Activated naive CD8-positive, alpha-beta T cell treated with anti-CD3 and anti-CD28 coated beads, Interleukin-2, amount 10 ng/mL, durations not matched to agents 7 days and 5 days (primary cell): ENCODE measurements around the gene GRIN2A. TPM values are rescaled to one million over a fixed set of nuclear protein-coding genes. Genes with fewer than 3 reads are reported as not detected.
"Not testable (repeated sequence)": the region's sequence is repeated elsewhere in the genome, so short reads cannot be mapped to it uniquely, and the experiment has no call there.

Experiments used
- ATAC-seq: fragments of 150-1000 bp; cut with Tn5 transposase; one replicate; pipeline ENCODE4 v1.10.0; 2021; ENCODE audit warnings: low read depth, moderate library complexity
- POLR2A ChIA-PET: fragments of 350-600 bp; sonication (Branson Sonifier 250); formaldehyde crosslinking; loops from one replicate; lab custom pipeline; 2021; ENCODE audit warnings: antibody characterized with exemption; lab: Charles Lee
- DNase-seq: peaks from one replicate; pipeline ENCODE4 v3.0.0; 2021
- H3K27ac Mint-ChIP-seq: one replicate; pipeline ENCODE4 v1.8.0; 2022; ENCODE audit warnings: mild to moderate bottlenecking, mixed read lengths
- H3K27me3 Mint-ChIP-seq: one replicate; pipeline ENCODE4 v1.8.0; 2022; ENCODE audit warnings: mild to moderate bottlenecking, moderate library complexity, mixed read lengths
- H3K36me3 Mint-ChIP-seq: one replicate; pipeline ENCODE4 v1.8.0; 2021; ENCODE audit warnings: mild to moderate bottlenecking, mixed read lengths
- H3K4me1 Mint-ChIP-seq: one replicate; pipeline ENCODE4 v1.8.0; 2021; ENCODE audit warnings: mixed read lengths
- H3K4me3 Mint-ChIP-seq: one replicate; pipeline ENCODE4 v1.8.0; 2022; ENCODE audit warnings: mild to moderate bottlenecking, moderate library complexity, mixed read lengths
- H3K9me3 Mint-ChIP-seq: one replicate; pipeline ENCODE4 v1.8.0; 2021; ENCODE audit warnings: mixed read lengths
- total RNA-seq, 2 experiments: library from RNA; stranded (reverse); gene quantifications; one replicate each; pipeline ENCODE4 v1.2.3, GENCODE V29; 2021

Gene GRIN2A
- total RNA-seq, 2 experiments from 2014 or later = not detected

GRCh38 chr16:9909072-9909825 is 273.0 kb downstream of the GRIN2A start:
- no peak overlapping the region for H3K27ac Mint-ChIP-seq
- peaks cover 4% of the 10 kb centered on the region for H3K9me3 Mint-ChIP-seq
- POLR2A ChIA-PET = no interaction called here
- ATAC-seq = no peak
- no peak for DNase-seq
- H3K4me3 Mint-ChIP-seq = no peak overlapping the region
- no peaks in the 10 kb centered on the region for H3K27me3 Mint-ChIP-seq
- no peaks in the 10 kb centered on the region for H3K36me3 Mint-ChIP-seq
- H3K4me1 Mint-ChIP-seq = no peaks in the 10 kb centered on the region

- no peaks in the 10 kb centered on the region for H3K4me1 Mint-ChIP-seq
- peaks cover 4% of the 10 kb centered on the region for H3K9me3 Mint-ChIP-seq
- POLR2A ChIA-PET = no interaction called here
- no peaks in the 10 kb centered on the region for H3K27me3 Mint-ChIP-seq
- no peak overlapping the region for H3K4me3 Mint-ChIP-seq
- no peak overlapping the region for H3K27ac Mint-ChIP-seq
- DNase-seq (no peak), ATAC-seq (no peak)
- no peaks in the 10 kb centered on the region for H3K36me3 Mint-ChIP-seq
These were observed 273.6 kb downstream of the GRIN2A start for GRCh38 chr16:9908613-9909012.

DNA sequence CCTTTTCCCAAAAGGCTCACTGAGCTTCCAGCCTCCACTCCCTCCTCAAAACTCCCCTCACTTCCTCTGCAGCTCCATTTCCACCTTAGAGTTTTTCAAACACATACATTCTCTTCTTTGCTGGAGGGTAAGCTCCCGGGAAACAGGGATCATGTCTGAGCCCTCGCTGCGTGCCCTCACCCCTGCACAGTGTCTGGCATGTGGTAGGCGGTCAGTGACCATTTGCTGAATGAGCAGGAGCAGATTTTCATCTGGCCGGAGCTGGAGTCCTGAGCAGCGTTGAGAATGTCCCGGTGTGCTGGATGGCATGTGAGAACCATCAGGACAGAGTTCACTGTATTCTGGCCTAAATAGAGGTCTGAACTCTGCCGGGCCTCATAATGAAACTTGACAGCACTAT is 274.5 kb downstream of the GRIN2A start:
- Mint-ChIP-seq H3K36me3 (no peaks in the 10 kb centered on the region), H3K27me3 (no peaks in the 10 kb centered on the region), H3K4me3 (no peak overlapping the region), H3K4me1 (no peaks in the 10 kb centered on the region), H3K27ac (no peak overlapping the region), H3K9me3 (peaks cover 4% of the 10 kb centered on the region)
- DNase-seq (no peak), ATAC-seq (no peak)
- POLR2A ChIA-PET = no interaction called here

GRCh38 chr16:9906218-9906617 is 276.0 kb downstream of the GRIN2A start:
- no peaks in the 10 kb centered on the region for H3K36me3 Mint-ChIP-seq
- no peaks in the 10 kb centered on the region for H3K9me3 Mint-ChIP-seq
- no peak overlapping the region for H3K27ac Mint-ChIP-seq
- H3K27me3 Mint-ChIP-seq = no peaks in the 10 kb centered on the region
- ATAC-seq = no peak
- H3K4me3 Mint-ChIP-seq = no peak overlapping the region
- no peaks in the 10 kb centered on the region for H3K4me1 Mint-ChIP-seq
- no peak for DNase-seq
- POLR2A ChIA-PET = no interaction called here

DNA sequence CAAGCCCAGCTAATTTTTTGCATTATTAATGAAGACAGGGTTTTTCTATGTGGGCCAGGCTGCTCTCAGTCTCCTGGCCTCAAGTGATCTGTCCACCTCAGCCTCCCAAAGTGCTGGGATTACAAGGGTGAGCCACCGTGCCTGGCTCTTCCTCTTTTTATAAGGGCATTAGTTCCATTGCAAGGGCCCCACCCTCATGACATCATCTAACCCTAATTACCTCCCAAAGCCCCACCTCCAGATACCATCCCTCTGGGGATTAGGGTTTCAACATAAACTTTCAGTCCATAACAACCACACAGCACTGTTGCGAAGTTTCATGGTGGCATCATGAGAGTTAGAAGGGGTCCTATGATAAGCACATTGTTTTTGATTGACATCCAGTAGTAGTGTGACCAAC is 277.7 kb downstream of the GRIN2A start:
- no peaks in the 10 kb centered on the region for H3K9me3 Mint-ChIP-seq
- ATAC-seq (no peak), DNase-seq (no peak)
- H3K4me3 Mint-ChIP-seq = no peak overlapping the region
- no peaks in the 10 kb centered on the region for H3K27me3 Mint-ChIP-seq
- H3K36me3 Mint-ChIP-seq = no peaks in the 10 kb centered on the region
- no peaks in the 10 kb centered on the region for H3K4me1 Mint-ChIP-seq
- POLR2A ChIA-PET = no interaction called here
- no peak overlapping the region for H3K27ac Mint-ChIP-seq

DNA sequence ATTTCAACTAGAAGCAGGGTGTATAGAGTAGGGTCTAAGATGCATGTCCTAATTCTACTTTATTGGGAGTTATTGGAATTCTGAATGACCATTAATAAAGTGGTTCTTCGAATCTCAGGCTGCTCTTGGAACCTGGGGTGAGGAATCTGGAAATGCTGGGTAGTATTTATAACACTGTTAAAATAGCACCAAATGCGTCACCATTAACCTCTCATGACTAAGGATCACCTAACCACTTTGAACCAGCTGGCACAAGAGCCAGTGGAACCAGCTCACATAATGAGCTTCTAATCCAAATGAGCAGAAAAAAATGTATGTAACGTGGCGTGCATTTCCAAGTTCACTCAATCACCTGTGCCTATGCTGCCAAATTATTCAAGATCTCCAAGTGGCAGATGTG is 281.7 kb downstream of the GRIN2A start:
- H3K36me3 Mint-ChIP-seq = no peaks in the 10 kb centered on the region
- H3K9me3 Mint-ChIP-seq = no peaks in the 10 kb centered on the region
- H3K27me3 Mint-ChIP-seq = no peaks in the 10 kb centered on the region
- no peaks in the 10 kb centered on the region for H3K4me1 Mint-ChIP-seq
- DNase-seq (no peak), ATAC-seq (no peak)
- H3K27ac Mint-ChIP-seq = no peak overlapping the region
- H3K4me3 Mint-ChIP-seq = no peak overlapping the region
- POLR2A ChIA-PET = no interaction called here

GRCh38 chr16:9898555-9898954 is 283.7 kb downstream of the GRIN2A start:
- Mint-ChIP-seq H3K27ac (no peak overlapping the region), H3K4me1 (no peaks in the 10 kb centered on the region), H3K9me3 (no peaks in the 10 kb centered on the region), H3K4me3 (no peak overlapping the region), H3K36me3 (no peaks in the 10 kb centered on the region), H3K27me3 (no peaks in the 10 kb centered on the region)
- ATAC-seq (no peak), DNase-seq (no peak)
- POLR2A ChIA-PET = no interaction called here

GRCh38 chr16:9898124-9898523 is 284.1 kb downstream of the GRIN2A start:
- H3K27ac Mint-ChIP-seq = no peak overlapping the region
- no peaks in the 10 kb centered on the region for H3K4me1 Mint-ChIP-seq
- no peaks in the 10 kb centered on the region for H3K36me3 Mint-ChIP-seq
- no peak for DNase-seq
- H3K27me3 Mint-ChIP-seq = no peaks in the 10 kb centered on the region
- H3K4me3 Mint-ChIP-seq = no peak overlapping the region
- no peaks in the 10 kb centered on the region for H3K9me3 Mint-ChIP-seq
- POLR2A ChIA-PET = no interaction called here
- ATAC-seq = no peak

- no peak overlapping the region for H3K4me3 Mint-ChIP-seq
- no peaks in the 10 kb centered on the region for H3K9me3 Mint-ChIP-seq
- no peaks in the 10 kb centered on the region for H3K27me3 Mint-ChIP-seq
- POLR2A ChIA-PET = no interaction called here
- H3K4me1 Mint-ChIP-seq = no peaks in the 10 kb centered on the region
- no peaks in the 10 kb centered on the region for H3K36me3 Mint-ChIP-seq
- no peak overlapping the region for H3K27ac Mint-ChIP-seq
- ATAC-seq (no peak), DNase-seq (no peak)
These were observed 286.4 kb downstream of the GRIN2A start for GRCh38 chr16:9895817-9896216.

DNA sequence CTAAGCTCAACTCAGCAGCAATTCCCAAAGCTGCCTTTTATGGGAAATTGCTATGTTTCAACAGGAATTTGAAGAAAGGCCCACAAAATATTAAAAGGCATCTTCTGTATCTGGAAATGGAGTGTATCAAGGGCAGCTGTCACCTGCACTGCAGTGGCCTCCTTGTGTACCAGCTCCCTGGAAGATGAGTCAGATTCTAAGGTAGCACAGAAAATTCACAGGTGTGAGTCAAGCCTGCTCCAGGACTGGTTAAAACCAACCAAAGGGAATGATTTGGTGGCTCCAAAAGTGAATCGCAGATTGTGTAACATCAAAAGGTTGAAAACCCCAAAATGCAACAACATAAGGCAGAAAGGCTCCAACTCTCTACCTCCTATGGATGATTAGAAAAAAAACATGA is 296.4 kb downstream of the GRIN2A start:
- ATAC-seq (no peak), DNase-seq (no peak)
- POLR2A ChIA-PET = no interaction called here
- Mint-ChIP-seq H3K36me3 (no peaks in the 10 kb centered on the region), H3K27ac (no peak overlapping the region), H3K9me3 (no peaks in the 10 kb centered on the region), H3K27me3 (peaks cover 1% of the 10 kb centered on the region), H3K4me1 (no peaks in the 10 kb centered on the region), H3K4me3 (no peak overlapping the region)

- ATAC-seq = no peak
- POLR2A ChIA-PET = no interaction called here
These were observed 296.8 kb downstream of the GRIN2A start for GRCh38 chr16:9885467-9885866.

DNA sequence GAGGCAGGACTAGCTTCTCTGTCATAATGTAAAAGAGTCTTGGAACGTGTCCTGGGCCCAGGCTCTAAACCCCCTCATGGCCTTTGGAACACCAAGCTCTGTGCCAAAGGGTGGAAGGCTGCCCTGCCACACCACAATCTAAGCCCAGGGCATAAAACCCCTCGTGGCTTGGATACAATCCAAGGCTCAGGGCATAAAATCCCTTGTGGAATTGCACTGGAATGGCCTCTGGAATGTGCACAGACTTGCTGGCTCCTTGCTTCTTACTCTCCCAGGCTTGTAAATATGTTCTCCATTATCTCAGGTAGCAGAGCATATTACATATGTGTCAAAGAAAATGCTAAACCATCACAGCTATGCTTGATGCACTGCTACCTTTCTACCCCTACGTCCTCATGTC is 306.2 kb downstream of the GRIN2A start:
- not testable (repeated sequence) for DNase-seq

More at GRCh38 chr16:9885467-9885866, 296.8 kb downstream of the GRIN2A start:
- no peak overlapping the region for H3K27ac Mint-ChIP-seq
- H3K4me3 Mint-ChIP-seq = no peak overlapping the region
- peaks cover 1% of the 10 kb centered on the region for H3K27me3 Mint-ChIP-seq
- H3K9me3 Mint-ChIP-seq = no peaks in the 10 kb centered on the region
- H3K4me1 Mint-ChIP-seq = no peaks in the 10 kb centered on the region
- H3K36me3 Mint-ChIP-seq = no peaks in the 10 kb centered on the region
- DNase-seq = no peak

GRCh38 chr16:9874219-9874618 is 308.0 kb downstream of the GRIN2A start:
- H3K4me1 Mint-ChIP-seq = no peaks in the 10 kb centered on the region
- POLR2A ChIA-PET = no interaction called here
- no peak overlapping the region for H3K27ac Mint-ChIP-seq
- no peaks in the 10 kb centered on the region for H3K27me3 Mint-ChIP-seq
- no peak overlapping the region for H3K4me3 Mint-ChIP-seq
- ATAC-seq (no peak), DNase-seq (no peak)
- no peaks in the 10 kb centered on the region for H3K36me3 Mint-ChIP-seq
- no peaks in the 10 kb centered on the region for H3K9me3 Mint-ChIP-seq

More for the DNA sequence above, 306.2 kb downstream of the GRIN2A start:
- H3K27me3 Mint-ChIP-seq, H3K4me1 Mint-ChIP-seq, H3K27ac Mint-ChIP-seq, H3K36me3 Mint-ChIP-seq, H3K9me3 Mint-ChIP-seq, ATAC-seq, POLR2A ChIA-PET, H3K4me3 Mint-ChIP-seq: not testable (repeated sequence)

- POLR2A ChIA-PET = no interaction called here
- H3K4me3 Mint-ChIP-seq = no peak overlapping the region
These were observed 311.3 kb downstream of the GRIN2A start for GRCh38 chr16:9870962-9871361.

More at GRCh38 chr16:9870962-9871361, 311.3 kb downstream of the GRIN2A start:
- no peak overlapping the region for H3K27ac Mint-ChIP-seq
- no peaks in the 10 kb centered on the region for H3K4me1 Mint-ChIP-seq
- ATAC-seq (no peak), DNase-seq (no peak)
- H3K9me3 Mint-ChIP-seq = no peaks in the 10 kb centered on the region
- no peaks in the 10 kb centered on the region for H3K27me3 Mint-ChIP-seq
- H3K36me3 Mint-ChIP-seq = no peaks in the 10 kb centered on the region
